B cell (primary cell): ENCODE measurements around the gene ZNF317. TPM values are rescaled to one million over a fixed set of nuclear protein-coding genes. Genes with fewer than 3 reads are reported as not detected.

Experiments
- ATAC-seq: fragments of 200-7000 bp; cut with Tn5 transposase; one replicate; pipeline ENCODE4 v1.10.0; 2021; ENCODE audit warnings: low read depth, mild to moderate bottlenecking, moderate number of reproducible peaks, moderate library complexity
- CTCF ChIA-PET: fragments of 350-600 bp; sonication (Branson Sonifier 250); formaldehyde crosslinking; loops from one replicate; lab custom pipeline; 2021; ENCODE audit warnings: antibody characterized with exemption, inconsistent platforms; lab: Charles Lee
- POLR2A ChIA-PET: fragments of 350-600 bp; sonication (Branson Sonifier 250); formaldehyde crosslinking; loops from one replicate; lab custom pipeline; 2021; ENCODE audit warnings: antibody characterized with exemption; lab: Charles Lee
- DNase-seq: peaks from one replicate; pipeline ENCODE4 v3.0.0; 2013
- H2AFZ ChIP-seq: 2 replicates; pipeline ENCODE4 v1.6.1; 2012; ENCODE audit warnings: mild to moderate bottlenecking, low read depth, low read length; ENCODE audit not compliant: insufficient read depth, poor library complexity, severe bottlenecking
- H3K27ac ChIP-seq, 2 donors: 1 replicate in 1 of 2; 2 replicates in 1 of 2; pipeline ENCODE4 v1.5.1; 2012 to 2013; ENCODE audit warnings: low read length in 2 of 2, mild to moderate bottlenecking in 2 of 2, moderate library complexity in 1 of 2
- H3K27me3 ChIP-seq, 4 experiments: fragments of 200-600 bp in 1 of 4; sonication (generic) in 1 of 4; replicated peaks in 1 of 4; 1 replicate in 2 of 4; 2 replicates in 2 of 4; pipeline versions ENCODE4 v1.6.1 to v1.7.0; 2013 to 2016; ENCODE audit warnings: low read length in 3 of 4, mild to moderate bottlenecking in 2 of 4, mixed read lengths in 1 of 4, moderate library complexity in 1 of 4; ENCODE audit not compliant: insufficient read depth in 4 of 4, control insufficient read depth in 3 of 4; ENCODE audit errors: control extremely low read depth in 1 of 4
- H3K36me3 ChIP-seq, 2 experiments: replicated peaks in 1 of 2; 1 replicate in 1 of 2; 2 replicates in 1 of 2; pipeline versions ENCODE4 v1.6.1 to v1.7.1; 2013; ENCODE audit warnings: low read length in 1 of 2; ENCODE audit not compliant: insufficient read depth in 2 of 2, control insufficient read depth in 1 of 2; ENCODE audit errors: control extremely low read depth in 1 of 2, extremely low read depth in 1 of 2
- H3K4me1 ChIP-seq, 2 donors: fragments of 200-600 bp in 1 of 2; sonication (generic) in 1 of 2; 1 replicate in 1 of 2; 2 replicates in 1 of 2; pipeline versions ENCODE4 v1.5.1 to v1.6.1; 2013 to 2017; ENCODE audit warnings: low read length in 2 of 2; ENCODE audit not compliant: control insufficient read depth in 2 of 2, insufficient read depth in 2 of 2
- H3K4me2 ChIP-seq: replicated peaks from 2 replicates; pipeline ENCODE3; 2012; ENCODE audit warnings: mild to moderate bottlenecking, low read depth, low read length; ENCODE audit not compliant: poor library complexity, severe bottlenecking
- H3K4me3 ChIP-seq, 5 experiments: fragments of 200-600 bp in 1 of 5; sonication (generic) in 1 of 5; 1 replicate in 3 of 5; 2 replicates in 2 of 5; pipeline versions ENCODE4 v1.5.1 to v1.7.0; 2011 to 2016; ENCODE audit warnings: low read length in 4 of 5, mild to moderate bottlenecking in 4 of 5, low read depth in 2 of 5, control low read depth in 1 of 5, moderate library complexity in 1 of 5; ENCODE audit not compliant: insufficient read depth in 1 of 5; ENCODE audit errors: control extremely low read depth in 1 of 5, extremely low read depth in 1 of 5
- H3K79me2 ChIP-seq: fragments of 200-600 bp; sonication (generic); one replicate; pipeline ENCODE4 v1.6.0; 2016; ENCODE audit warnings: low read length; ENCODE audit not compliant: control insufficient read depth, insufficient read depth
- H3K9ac ChIP-seq: fragments of 200-600 bp; sonication (generic); 2 replicates; pipeline ENCODE4 v1.6.1; 2017; ENCODE audit warnings: mild to moderate bottlenecking, low read length, moderate library complexity
- H3K9me3 ChIP-seq, 3 donors: one replicate each; pipeline versions ENCODE4 v1.6.1 to v1.7.1; 2013; ENCODE audit warnings: low read length in 2 of 3; ENCODE audit not compliant: control insufficient read depth in 2 of 3, insufficient read depth in 1 of 3; ENCODE audit errors: control extremely low read depth in 1 of 3
- H4K20me1 ChIP-seq: 2 replicates; pipeline ENCODE4 v1.6.0; 2012; ENCODE audit warnings: mild to moderate bottlenecking, low read length; ENCODE audit not compliant: insufficient read depth, control insufficient read depth, poor library complexity, severe bottlenecking
- H3K27ac Mint-ChIP-seq: one replicate; pipeline ENCODE4 v1.8.0; 2021; ENCODE audit warnings: mixed read lengths
- H3K27me3 Mint-ChIP-seq: one replicate; pipeline ENCODE4 v1.8.0; 2021; ENCODE audit warnings: mixed read lengths
- H3K4me1 Mint-ChIP-seq: one replicate; pipeline ENCODE4 v1.8.0; 2021; ENCODE audit warnings: mixed read lengths
- H3K4me3 Mint-ChIP-seq: one replicate; pipeline ENCODE4 v1.8.0; 2021; ENCODE audit warnings: mixed read lengths
- H3K9me3 Mint-ChIP-seq: one replicate; pipeline ENCODE4 v1.8.0; 2022; ENCODE audit warnings: mixed read lengths; ENCODE audit not compliant: insufficient read depth
- CTCF ChIP-seq: fragments of 200-600 bp; IDR thresholded peaks from one replicate; pipeline ENCODE4 v1.8.0; 2022; ENCODE audit warnings: antibody characterized with exemption, mild to moderate bottlenecking
- EZH2 ChIP-seq: IDR thresholded peaks from 2 replicates; pipeline ENCODE4 v1.6.1; 2012; ENCODE audit warnings: borderline replicate concordance, low read depth, mild to moderate bottlenecking, moderate library complexity, low read length; ENCODE audit not compliant: insufficient read depth, poor library complexity, severe bottlenecking
- WGBS: methylation state at CpG from one replicate; pipeline ENCODE4 v1.1.5; 2013; ENCODE audit warnings: missing lambda C conversion rate; ENCODE audit not compliant: insufficient coverage; 5-methylcytosine and 5-hydroxymethylcytosine counted together
- intact Hi-C: fragments of 100-400 bp; cut with micrococcal nuclease; formaldehyde crosslinking; loops from one replicate; pipeline ENCODE4 v1.10.0; 2022
- polyA plus RNA-seq: library from polyadenylated mRNA; depleted of rRNA; stranded (reverse); fragments of >200 nt; gene quantifications from 2 replicates; pipeline ENCODE4 v1.2.3, GENCODE V29; 2012
- total RNA-seq, 2 donors: library from RNA; stranded (reverse); fragments of 120-200 nt in 1 of 2; gene quantifications; 1 replicate in 1 of 2; 2 replicates in 1 of 2; pipeline versions ENCODE4 v1.2.3 to v1.2.4, GENCODE V29; 2013 to 2022

The ZNF317 gene
- total and polyA plus RNA-seq, 2 donors (not counting 1 experiment from before 2014, with no cell fraction given) = 31.6 to 65.2 TPM

DNA sequence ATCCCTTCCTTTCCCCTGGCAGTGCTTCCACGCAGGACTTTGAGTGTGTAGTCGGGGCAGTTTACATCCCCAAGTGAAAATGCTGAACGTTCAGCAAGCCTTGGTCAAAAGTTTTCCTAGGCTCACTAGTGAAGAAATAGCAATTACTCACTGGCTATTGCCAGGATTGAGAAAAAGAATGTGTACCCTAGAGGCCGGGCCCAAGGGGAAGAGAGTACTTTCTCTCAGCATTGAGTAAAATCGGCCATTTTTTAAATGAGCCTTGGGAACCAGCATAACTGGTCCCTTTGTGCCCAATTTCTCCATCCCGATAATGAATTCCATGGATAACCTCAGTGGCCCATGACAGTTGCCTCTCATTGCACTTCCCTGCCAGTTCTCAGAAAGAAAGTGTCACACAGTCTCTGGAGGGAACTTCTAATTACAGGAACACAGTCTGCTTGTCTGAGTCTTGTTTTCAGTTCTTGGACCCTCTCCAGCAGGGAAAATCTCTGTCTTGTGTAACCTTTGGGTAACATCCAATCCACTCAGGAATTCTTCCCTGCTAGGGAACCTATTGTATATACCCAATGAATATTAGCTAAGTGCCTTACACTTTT is 31.3 kb downstream of the ZNF317 start:
- Mint-ChIP-seq H3K27ac (no peak overlapping the region), H3K9me3 (no peaks in the 10 kb centered on the region), H3K4me3 (no peak overlapping the region), H3K27me3 (no peaks in the 10 kb centered on the region), H3K4me1 (no peaks in the 10 kb centered on the region)
- Histone ChIP-seq H3K27me3 (no peaks in the 10 kb centered on the region), H3K36me3 (peaks cover 0 to 2% of the 10 kb centered on the region in 2 experiments), H3K9me3 (peaks cover 0 to 3% (median under 1%) of the 10 kb centered on the region in 3 donors), H3K27ac (no peak overlapping the region), H3K4me1 (no peaks in the 10 kb centered on the region), H3K4me3 (no peak overlapping the region), H3K79me2 (peaks cover 4% of the 10 kb centered on the region), H3K9ac (no peak overlapping the region), H3K4me2 (no peak overlapping the region), H4K20me1 (no peaks in the 10 kb centered on the region), H2AFZ (no peak overlapping the region)
- intact Hi-C loops = no loop called here
- DNase-seq (no peak), ATAC-seq (no peak)
- POLR2A ChIA-PET = no interaction called here
- CTCF ChIA-PET = interaction anchor here (0.6 kb wide), 1 partner anchor 1841 kb away, joined by 3 read pairs; no protein-coding TSS in a partner anchor
- 93% methylated on average over 4 of the region's 6 CpGs for WGBS
- TF ChIP-seq EZH2 = no peak
- TF ChIP-seq CTCF = no peak

DNA sequence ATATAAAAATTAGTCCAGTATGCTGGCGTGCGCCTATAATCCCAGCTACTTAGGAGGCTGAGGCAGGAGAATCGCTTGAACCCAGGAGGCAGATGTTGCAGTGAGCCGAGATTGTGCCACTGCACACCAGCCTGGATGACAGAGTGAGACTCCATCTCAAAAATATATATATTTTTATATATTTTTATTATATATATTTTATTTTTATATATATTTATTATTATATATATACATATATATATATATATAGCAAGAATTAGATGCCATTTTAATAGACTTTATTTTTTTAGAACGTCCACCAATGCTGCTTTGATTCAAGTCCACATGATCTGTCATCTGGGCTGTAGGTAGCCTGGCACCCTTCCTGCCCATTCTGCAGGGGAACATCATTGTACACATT is 35.1 kb downstream of the ZNF317 start:
- TF ChIP-seq EZH2 (no peak), CTCF (no peak)
- Histone ChIP-seq H3K4me1 (no peaks in the 10 kb centered on the region), H3K4me2 (no peak overlapping the region), H3K27me3 (no peaks in the 10 kb centered on the region), H2AFZ (no peak overlapping the region), H3K79me2 (no peaks in the 10 kb centered on the region), H3K4me3 (no peak overlapping the region), H3K9ac (no peak overlapping the region), H4K20me1 (no peaks in the 10 kb centered on the region), H3K27ac (no peak overlapping the region), H3K9me3 (peaks cover 0 to 3% (median 0%) of the 10 kb centered on the region in 3 donors), H3K36me3 (no peaks in the 10 kb centered on the region)
- Mint-ChIP-seq H3K9me3 (no peaks in the 10 kb centered on the region), H3K4me3 (no peak overlapping the region), H3K27ac (no peak overlapping the region), H3K27me3 (peaks cover 5% of the 10 kb centered on the region), H3K4me1 (no peaks in the 10 kb centered on the region)
- ChIA-PET POLR2A (no interaction called here), CTCF (no interaction called here)
- DNase-seq (no peak), ATAC-seq (no peak)
- 100% methylated on average over 3 of the region's 5 CpGs for WGBS
- intact Hi-C loops = no loop called here
